Erythroblast (primary cell): ENCODE data around the gene KLRF2.

ENCODE experiments used
- GATA1 ChIP-seq: IDR thresholded peaks from 2 replicates; pipeline ENCODE4 v1.6.1; 2011; ENCODE audit warnings: low read depth, mild to moderate bottlenecking, control low read depth, low read length, moderate library complexity
- POLR2A ChIP-seq: IDR thresholded peaks from 2 replicates; pipeline ENCODE4 v1.6.1; 2011; ENCODE audit warnings: mild to moderate bottlenecking, low read length

DNA sequence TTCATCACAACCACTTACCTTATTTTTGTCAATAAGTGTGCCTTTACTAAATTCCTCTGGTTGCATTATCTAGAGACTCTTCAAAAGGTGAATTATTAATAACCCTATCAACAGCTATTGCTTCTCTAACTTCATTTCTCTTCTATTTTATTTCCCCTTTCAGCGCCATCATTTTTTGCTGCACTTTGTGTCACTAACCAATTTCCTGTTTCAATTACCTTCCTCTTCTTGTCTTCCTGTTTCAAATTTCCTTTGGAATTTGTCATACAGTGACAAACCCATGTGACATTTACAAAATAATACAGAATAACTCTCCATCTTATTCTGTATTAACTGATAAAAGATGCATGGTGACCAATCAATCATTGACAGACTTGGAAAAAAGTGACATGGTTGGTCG is 63.1 kb downstream of the KLRF2 start:
- TF ChIP-seq POLR2A (no peak), GATA1 (no peak)
